CD14-positive monocyte (primary cell): Measurements from ENCODE around the gene PRKN. TPM values are rescaled to one million over a fixed set of nuclear protein-coding genes. Genes with fewer than 3 reads are reported as not detected.

ENCODE experiments used
- DNase-seq, 3 donors: peaks; one replicate each; pipeline ENCODE4 v3.0.0-alpha.2; 2011 to 2022
- H2AFZ ChIP-seq: 2 replicates; pipeline ENCODE4 v1.6.0; 2012; ENCODE audit warnings: mild to moderate bottlenecking, low read depth, low read length, inconsistent platforms; ENCODE audit not compliant: insufficient read depth, poor library complexity, severe bottlenecking
- H3K27ac ChIP-seq, 2 donors: 1 replicate in 1 of 2; 2 replicates in 1 of 2; pipeline ENCODE4 v1.5.1; 2012 to 2013; ENCODE audit warnings: low read length in 2 of 2, control low read depth in 1 of 2, inconsistent platforms in 1 of 2, low read depth in 1 of 2, mild to moderate bottlenecking in 1 of 2
- H3K27me3 ChIP-seq, 2 donors: one replicate each; pipeline versions ENCODE4 v1.6.0 to v1.6.1; 2011 to 2013; ENCODE audit warnings: low read length in 2 of 2; ENCODE audit not compliant: control insufficient read depth in 2 of 2, insufficient read depth in 2 of 2
- H3K36me3 ChIP-seq, 2 donors: replicated peaks in 1 of 2; 1 replicate in 1 of 2; 2 replicates in 1 of 2; pipeline versions ENCODE4 v1.5.1 to v1.6.1; 2012 to 2013; ENCODE audit warnings: low read length in 2 of 2, control low read depth in 1 of 2, inconsistent platforms in 1 of 2, mild to moderate bottlenecking in 1 of 2; ENCODE audit not compliant: insufficient read depth in 2 of 2, control insufficient read depth in 1 of 2
- H3K4me1 ChIP-seq, 2 donors: 1 replicate in 1 of 2; 2 replicates in 1 of 2; pipeline versions ENCODE4 v1.5.1 to v1.6.1; 2012 to 2013; ENCODE audit warnings: low read length in 2 of 2, control low read depth in 1 of 2, inconsistent platforms in 1 of 2, mild to moderate bottlenecking in 1 of 2, moderate library complexity in 1 of 2; ENCODE audit not compliant: insufficient read depth in 2 of 2, control insufficient read depth in 1 of 2
- H3K4me2 ChIP-seq: replicated peaks from 2 replicates; pipeline ENCODE3; 2012; ENCODE audit warnings: low read length, moderate library complexity, mild to moderate bottlenecking; ENCODE audit not compliant: poor library complexity, severe bottlenecking; ENCODE audit errors: extremely low read depth
- H3K4me3 ChIP-seq, 3 experiments: fragments of 200-600 bp in 1 of 3; sonication (generic) in 1 of 3; replicated peaks in 1 of 3; 1 replicate in 2 of 3; 2 replicates in 1 of 3; pipeline ENCODE4 v1.5.1; 2011 to 2013; ENCODE audit warnings: low read length in 3 of 3, mild to moderate bottlenecking in 3 of 3, control low read depth in 2 of 3, low read depth in 2 of 3, inconsistent platforms in 1 of 3, moderate library complexity in 1 of 3
- H3K79me2 ChIP-seq: 2 replicates; pipeline ENCODE4 v1.6.0; 2012; ENCODE audit warnings: mild to moderate bottlenecking, control low read depth, inconsistent platforms, low read length, moderate library complexity; ENCODE audit not compliant: insufficient read depth
- H3K9ac ChIP-seq: 2 replicates; pipeline ENCODE4 v1.6.0; 2017; ENCODE audit warnings: low read length, mild to moderate bottlenecking; ENCODE audit not compliant: insufficient read depth, poor library complexity, severe bottlenecking
- H3K9me3 ChIP-seq, 2 donors: replicated peaks in 1 of 2; 1 replicate in 1 of 2; 2 replicates in 1 of 2; pipeline versions ENCODE4 v1.5.1 to v1.6.1; 2012 to 2013; ENCODE audit warnings: low read length in 2 of 2, control low read depth in 1 of 2; ENCODE audit not compliant: control insufficient read depth in 1 of 2, insufficient read depth in 1 of 2
- H4K20me1 ChIP-seq: 2 replicates; pipeline ENCODE4 v1.6.0; 2012; ENCODE audit warnings: mild to moderate bottlenecking, low read length, control low read depth, moderate library complexity; ENCODE audit not compliant: insufficient read depth
- H3K27ac Mint-ChIP-seq, 7 donors: one replicate each; pipeline ENCODE4 v1.8.0; 2020; ENCODE audit warnings: mild to moderate bottlenecking in 7 of 7, mixed read lengths in 7 of 7, moderate library complexity in 6 of 7, inconsistent platforms in 2 of 7
- H3K27me3 Mint-ChIP-seq, 3 donors: one replicate each; pipeline ENCODE4 v1.8.0; 2021 to 2022; ENCODE audit warnings: low read depth in 3 of 3, mild to moderate bottlenecking in 3 of 3, mixed read lengths in 3 of 3, moderate library complexity in 3 of 3, inconsistent platforms in 1 of 3
- H3K36me3 Mint-ChIP-seq, 2 donors: one replicate each; pipeline ENCODE4 v1.8.0; 2020; ENCODE audit warnings: mixed read lengths in 2 of 2, inconsistent platforms in 1 of 2, mild to moderate bottlenecking in 1 of 2
- H3K4me1 Mint-ChIP-seq: one replicate; pipeline ENCODE4 v1.8.0; 2020; ENCODE audit warnings: mild to moderate bottlenecking, mixed read lengths
- H3K4me3 Mint-ChIP-seq, 2 donors: one replicate each; pipeline ENCODE4 v1.8.0; 2020; ENCODE audit warnings: mild to moderate bottlenecking in 2 of 2, mixed read lengths in 2 of 2, moderate library complexity in 1 of 2
- H3K9me3 Mint-ChIP-seq, 7 donors: one replicate each; pipeline ENCODE4 v1.8.0; 2020 to 2022; ENCODE audit warnings: mixed read lengths in 7 of 7, mild to moderate bottlenecking in 6 of 7, moderate library complexity in 6 of 7, inconsistent platforms in 2 of 7
- CTCF ChIP-seq: fragments of 200-600 bp; IDR thresholded peaks from one replicate; pipeline ENCODE4 v1.8.0; 2022; ENCODE audit warnings: antibody characterized with exemption, mild to moderate bottlenecking
- WGBS: methylation state at CpG from one replicate; pipeline ENCODE4 v1.1.5; 2013; ENCODE audit warnings: missing lambda C conversion rate; ENCODE audit not compliant: insufficient coverage; 5-methylcytosine and 5-hydroxymethylcytosine counted together
- intact Hi-C, 2 donors: fragments of 100-400 bp; cut with micrococcal nuclease; formaldehyde crosslinking; loops; one replicate each; pipeline versions ENCODE4 v1.15.0 to v1.15.1; 2023
- polyA plus RNA-seq, 3 donors: library from polyadenylated mRNA; depleted of rRNA in 1 of 3; unstranded in 2 of 3; stranded (reverse) in 1 of 3; fragments of 300-500 nt in 2 of 3; fragments of >200 nt in 1 of 3; fragmentation: Illumina TruSeq in 2 of 3; gene quantifications; 1 replicate in 2 of 3; 2 replicates in 1 of 3; pipeline ENCODE4 v1.2.3, GENCODE V29; 2012 to 2021

Gene PRKN
- polyA plus RNA-seq, 3 donors, result 0.19 to 0.21 TPM; not detected in 1

- no peak overlapping the region for H3K4me3 Mint-ChIP-seq
- Histone ChIP-seq H3K4me1 (peaks cover 12 to 14% of the 10 kb centered on the region in 2 donors), H2AFZ (no peak overlapping the region), H4K20me1 (no peaks in the 10 kb centered on the region), H3K9me3 (no peaks in the 10 kb centered on the region), H3K36me3 (no peaks in the 10 kb centered on the region), H3K27me3 (no peaks in the 10 kb centered on the region), H3K4me2 (no peak overlapping the region), H3K4me3 (no peak overlapping the region), H3K79me2 (no peaks in the 10 kb centered on the region), H3K27ac (no peak overlapping the region), H3K9ac (no peak overlapping the region)
- peak; percentile 37 for TF ChIP-seq CTCF
- H3K4me1 Mint-ChIP-seq, result peaks cover 12% of the 10 kb centered on the region
- no peak overlapping the region for H3K27ac Mint-ChIP-seq
- peaks cover 0 to 4% (median 0%) of the 10 kb centered on the region in 7 donors for H3K9me3 Mint-ChIP-seq
- no CpG with 5 or more reads among the region's 3 CpGs for WGBS
- H3K27me3 Mint-ChIP-seq, result peaks cover 0 to 1% (median 0%) of the 10 kb centered on the region in 3 donors
- intact Hi-C loops, result loop anchor here in 1 of 2 donors (10.0 kb wide), 1 partner anchor 51 kb away; no protein-coding TSS in a partner anchor
- DNase-seq, result peak in 1 of 3 donors; percentile 35
- H3K36me3 Mint-ChIP-seq, result no peaks in the 10 kb centered on the region
Observed at GRCh38 chr6:162123797-162124196, 603.8 kb downstream of the PRKN start.

- H3K4me3 Mint-ChIP-seq, result peak overlapping the region in 1 of 2 donors; percentile 61
- no peaks in the 10 kb centered on the region for H3K36me3 Mint-ChIP-seq
- 0% methylated on average over 1 of the region's 4 CpGs for WGBS
- H3K9me3 Mint-ChIP-seq, result peaks cover 0 to 3% (median 0%) of the 10 kb centered on the region in 7 donors
- H2AFZ ChIP-seq, result peak overlapping the region; percentile 64
- peak overlapping the region; percentile 57 to 92 (median 86) for H3K27ac Mint-ChIP-seq
- H3K9me3 ChIP-seq, result no peaks in the 10 kb centered on the region
- peaks cover 0 to 1% (median 1%) of the 10 kb centered on the region in 3 donors for H3K27me3 Mint-ChIP-seq
- peak overlapping the region; percentile 30 to 72 for H3K27ac ChIP-seq
- H3K4me2 ChIP-seq, result peak overlapping the region; percentile 13
- no peaks in the 10 kb centered on the region for H3K27me3 ChIP-seq
- peak overlapping the region in 1 of 3 experiments; percentile 20 for H3K4me3 ChIP-seq
- no peak for TF ChIP-seq CTCF
- no peaks in the 10 kb centered on the region for H4K20me1 ChIP-seq
- DNase-seq, result peak; percentile 58 to 83 (median 68)
- no peaks in the 10 kb centered on the region for H3K36me3 ChIP-seq
- H3K79me2 ChIP-seq, result no peaks in the 10 kb centered on the region
- H3K4me1 Mint-ChIP-seq, result peaks cover 14% of the 10 kb centered on the region
- H3K9ac ChIP-seq, result no peak overlapping the region
- H3K4me1 ChIP-seq, result peaks cover 12 to 16% of the 10 kb centered on the region in 2 donors
- intact Hi-C loops, result no loop called here
Observed at GRCh38 chr6:162119341-162119740, 608.2 kb downstream of the PRKN start.
